Measurements from ENCODE around the gene KRTAP10-10.
"Not testable (repeated sequence)": the region's sequence is repeated elsewhere in the genome, so short reads cannot be mapped to it uniquely, and the experiment has no call there.

Gene KRTAP10-10

DNA sequence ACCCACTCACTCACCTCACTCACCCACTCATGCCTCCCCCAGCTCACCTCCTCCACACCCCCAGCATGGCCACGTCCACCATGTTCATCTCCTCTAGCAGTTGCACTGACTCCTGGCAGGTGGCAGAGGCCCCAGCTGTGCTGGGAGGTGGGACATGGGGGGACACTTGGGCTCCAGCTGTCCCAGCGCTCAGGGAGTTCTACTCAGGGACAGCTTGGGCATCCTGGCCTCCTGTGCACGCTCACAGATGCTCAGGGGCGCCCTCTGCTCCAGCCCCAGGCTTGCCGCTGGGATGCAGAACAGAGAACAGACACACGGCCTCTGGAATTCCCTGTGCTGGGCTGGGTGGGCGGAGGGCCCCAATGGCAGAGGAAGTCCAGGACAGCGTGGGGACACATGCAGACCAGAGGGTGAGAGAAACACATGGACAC is 20.1 kb upstream of the KRTAP10-10 start:
- TF ChIP-seq POLR2AphosphoS5 (IDR thresholded peaks at IDR 0.05; ENCODE audit: low read depth, low read length) = no peak
- TF ChIP-seq TAF1 (IDR thresholded peaks at IDR 0.05; ENCODE audit: borderline replicate concordance, low read depth, low read length) = no peak
- TF ChIP-seq POLR2A (IDR thresholded peaks at IDR 0.05; ENCODE audit: low read depth, low read length) = no peak
- no peak for FAIRE-seq

GRCh38 chr21:44618504-44618903 is 18.7 kb upstream of the KRTAP10-10 start:
- FAIRE-seq (no peak), DNase-seq (ENCODE audit: insufficient read length) (no peak)

More for the DNA sequence above, 20.1 kb upstream of the KRTAP10-10 start:
- DNase-seq (ENCODE audit: insufficient read length) = no peak

DNA sequence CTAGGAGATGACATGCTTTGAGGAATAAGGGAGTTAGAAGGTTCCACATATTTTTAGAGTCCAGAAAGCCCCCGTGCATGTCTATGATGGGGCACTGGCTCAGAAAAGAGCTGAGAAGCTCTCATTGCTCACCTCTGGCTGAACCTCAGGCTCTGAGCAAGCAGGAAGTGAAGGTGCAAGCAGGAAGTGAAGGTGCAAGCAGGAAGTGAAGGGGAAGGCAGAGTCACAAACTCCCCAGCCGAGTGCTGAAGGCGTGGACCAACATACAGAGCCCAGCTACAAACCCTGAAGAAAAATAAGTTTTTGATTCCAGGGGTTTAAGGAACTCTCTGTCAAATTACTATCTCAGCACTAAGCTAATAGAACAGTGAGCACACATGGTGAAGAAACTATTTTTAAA is 18.2 kb upstream of the KRTAP10-10 start:
- FAIRE-seq (no peak), DNase-seq (ENCODE audit: insufficient read length) (no peak)
- TF ChIP-seq TAF1 (IDR thresholded peaks at IDR 0.05; ENCODE audit: borderline replicate concordance, low read depth, low read length) = no peak
- TF ChIP-seq POLR2AphosphoS5 (IDR thresholded peaks at IDR 0.05; ENCODE audit: low read depth, low read length) = no peak
- no peak for TF ChIP-seq POLR2A (IDR thresholded peaks at IDR 0.05; ENCODE audit: low read depth, low read length)

More at GRCh38 chr21:44618504-44618903, 18.7 kb upstream of the KRTAP10-10 start:
- TF ChIP-seq POLR2A (IDR thresholded peaks at IDR 0.05; ENCODE audit: low read depth, low read length) = no peak
- no peak for TF ChIP-seq POLR2AphosphoS5 (IDR thresholded peaks at IDR 0.05; ENCODE audit: low read depth, low read length)
- TF ChIP-seq TAF1 (IDR thresholded peaks at IDR 0.05; ENCODE audit: borderline replicate concordance, low read depth, low read length) = no peak

DNA sequence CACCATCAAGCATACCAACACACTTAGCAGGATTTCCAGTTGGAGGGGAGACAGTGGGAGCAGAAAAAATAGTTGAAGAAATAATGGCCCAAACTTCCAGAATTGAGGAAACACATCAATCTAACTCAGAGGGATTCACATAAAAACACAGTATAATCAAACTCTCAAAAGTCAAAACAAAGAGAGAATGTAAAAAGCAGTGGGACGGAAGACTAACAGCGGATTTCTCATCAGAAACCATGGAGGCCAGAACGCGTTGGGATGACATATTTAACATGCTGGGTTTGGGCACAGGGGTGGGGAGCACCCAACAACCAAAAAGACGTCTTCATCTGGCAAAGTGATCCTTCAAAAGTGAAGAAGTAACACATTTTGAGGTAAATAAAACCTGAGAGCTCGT is 17.3 kb upstream of the KRTAP10-10 start:
- FAIRE-seq (no peak), DNase-seq (ENCODE audit: insufficient read length) (no peak)
- TF ChIP-seq TAF1 (IDR thresholded peaks at IDR 0.05; ENCODE audit: borderline replicate concordance, low read depth, low read length) (no peak), POLR2A (IDR thresholded peaks at IDR 0.05; ENCODE audit: low read depth, low read length) (no peak), POLR2AphosphoS5 (IDR thresholded peaks at IDR 0.05; ENCODE audit: low read depth, low read length) (no peak)

GRCh38 chr21:44623575-44623974 is 13.6 kb upstream of the KRTAP10-10 start:
- TF ChIP-seq POLR2A (IDR thresholded peaks at IDR 0.05; ENCODE audit: low read depth, low read length) (no peak), TAF1 (IDR thresholded peaks at IDR 0.05; ENCODE audit: borderline replicate concordance, low read depth, low read length) (no peak), POLR2AphosphoS5 (IDR thresholded peaks at IDR 0.05; ENCODE audit: low read depth, low read length) (no peak)
- DNase-seq (ENCODE audit: insufficient read length) (no peak), FAIRE-seq (no peak)

DNA sequence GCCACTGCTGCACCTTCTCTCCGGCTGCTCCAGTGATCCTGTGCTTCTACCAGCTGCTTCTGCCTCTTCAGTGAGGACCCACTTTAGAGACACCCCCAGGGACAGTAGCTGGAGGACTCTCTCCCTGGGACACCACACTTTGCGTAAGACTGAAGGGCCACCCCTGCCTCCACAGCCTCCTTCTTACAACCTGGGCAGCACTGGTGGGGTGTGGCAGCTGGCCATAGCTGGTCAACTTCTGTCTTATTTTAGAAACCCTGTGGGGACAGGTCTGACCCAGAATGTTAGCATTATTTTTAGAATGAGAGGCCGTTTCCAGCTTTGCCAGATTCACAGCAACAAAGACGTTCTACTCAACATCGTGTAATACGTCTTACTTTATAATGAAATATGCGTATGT is 11.4 kb upstream of the KRTAP10-10 start:
- no peak for FAIRE-seq
- TF ChIP-seq TAF1 (IDR thresholded peaks at IDR 0.05; ENCODE audit: borderline replicate concordance, low read depth, low read length) (no peak), POLR2A (IDR thresholded peaks at IDR 0.05; ENCODE audit: low read depth, low read length) (no peak), POLR2AphosphoS5 (IDR thresholded peaks at IDR 0.05; ENCODE audit: low read depth, low read length) (no peak)
- no peak for DNase-seq (ENCODE audit: insufficient read length)

DNA sequence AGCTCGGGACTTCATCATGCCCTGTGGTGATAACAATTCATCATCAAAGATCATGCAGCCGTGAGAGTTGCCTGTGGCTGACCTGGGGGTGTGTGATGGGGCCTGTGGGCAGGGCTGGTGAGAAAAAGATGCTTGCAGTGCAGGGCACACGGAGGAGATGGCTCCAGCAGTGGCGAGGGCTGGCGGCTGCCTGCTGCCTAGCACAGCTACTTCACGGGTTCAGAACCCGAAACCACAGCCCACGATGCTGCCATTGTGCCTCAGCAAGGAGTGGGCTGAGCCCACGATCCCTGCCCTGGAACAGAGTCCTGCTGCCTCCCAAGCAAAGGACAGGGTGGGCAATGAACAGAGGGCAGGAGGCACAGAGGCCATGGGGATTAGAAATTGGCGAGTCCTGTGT is 10.9 kb upstream of the KRTAP10-10 start:
- TF ChIP-seq TAF1 (IDR thresholded peaks at IDR 0.05; ENCODE audit: borderline replicate concordance, low read depth, low read length) = no peak
- TF ChIP-seq POLR2A (IDR thresholded peaks at IDR 0.05; ENCODE audit: low read depth, low read length) = no peak
- TF ChIP-seq POLR2AphosphoS5 (IDR thresholded peaks at IDR 0.05; ENCODE audit: low read depth, low read length) = no peak
- no peak for DNase-seq (ENCODE audit: insufficient read length)
- FAIRE-seq = no peak

DNA sequence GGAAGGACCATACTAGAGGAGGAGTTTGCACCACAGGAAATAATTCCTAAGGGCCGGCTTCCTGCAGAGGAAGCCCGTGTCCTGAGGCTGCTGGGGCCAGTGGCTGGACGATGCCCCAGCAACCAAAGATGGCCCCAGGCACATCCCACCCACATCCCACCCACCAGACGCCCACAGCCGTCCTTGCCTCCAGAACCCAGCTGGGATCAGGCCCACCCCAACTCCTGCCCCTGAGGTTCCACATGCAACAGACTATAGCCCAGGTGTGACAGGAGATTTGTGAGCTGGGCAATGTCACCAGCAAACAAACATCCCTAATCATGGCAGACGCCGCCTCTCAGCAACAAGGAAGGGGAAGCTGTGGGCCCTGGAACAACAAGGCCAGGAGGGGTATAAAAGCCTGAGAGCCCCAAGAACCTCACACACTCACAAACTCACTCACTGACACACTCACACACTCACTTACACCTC is 10.4 kb upstream of the KRTAP10-10 start, which contains the start of gene KRTAP10-9:
Gene KRTAP10-9, plus strand, starts transcription at position 421 of the 471 bp plus-strand sequence. CDS start 79 bp downstream, outside the sequence.
- DNase-seq (ENCODE audit: insufficient read length) = no peak
- TF ChIP-seq POLR2AphosphoS5 (IDR thresholded peaks at IDR 0.05; ENCODE audit: low read depth, low read length) (no peak), TAF1 (IDR thresholded peaks at IDR 0.05; ENCODE audit: borderline replicate concordance, low read depth, low read length) (no peak), POLR2A (IDR thresholded peaks at IDR 0.05; ENCODE audit: low read depth, low read length) (no peak)
- no peak for FAIRE-seq

- FAIRE-seq; DNase-seq (ENCODE audit: insufficient read length): not testable (repeated sequence)
These were observed 9.9 kb upstream of the KRTAP10-10 start for GRCh38 chr21:44627181-44627822.

- FAIRE-seq; DNase-seq (ENCODE audit: insufficient read length): not testable (repeated sequence)
These were observed 9.3 kb upstream of the KRTAP10-10 start for GRCh38 chr21:44627831-44628233.

DNA sequence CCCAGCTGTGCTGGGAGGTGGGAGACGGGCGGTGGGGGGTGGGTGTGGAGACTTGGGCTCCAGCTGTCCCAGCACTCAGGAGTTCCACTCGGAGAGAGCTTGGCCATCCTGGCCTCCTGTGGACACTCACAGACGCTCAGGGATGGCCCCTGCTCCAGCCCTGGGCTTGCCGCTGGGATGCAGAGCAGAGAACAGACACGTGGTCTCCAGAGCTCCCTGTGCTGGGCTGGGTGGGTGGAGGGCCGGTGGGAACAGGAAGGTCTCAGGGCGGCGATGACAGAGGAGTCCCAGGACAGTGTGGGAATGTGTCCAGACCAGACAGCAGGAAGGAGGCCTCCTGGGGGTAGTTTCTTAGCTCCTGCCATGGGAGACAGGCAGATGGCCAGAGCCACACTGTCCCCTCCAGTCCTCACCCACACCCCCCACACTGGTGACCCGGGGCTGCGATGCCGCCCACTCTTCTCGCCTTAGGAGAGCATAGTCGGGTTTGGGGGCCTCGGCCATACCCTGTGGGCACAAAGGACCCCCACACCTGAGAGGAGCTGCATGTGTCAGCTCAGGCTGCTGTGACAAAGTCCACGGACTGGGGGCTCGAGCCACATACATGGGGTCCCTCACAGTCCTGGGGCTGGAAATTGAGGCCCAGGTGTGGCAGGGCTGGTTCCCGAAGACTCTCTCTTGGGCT is 8.3 kb upstream of the KRTAP10-10 start:
- no peak for TF ChIP-seq TAF1 (IDR thresholded peaks at IDR 0.05; ENCODE audit: borderline replicate concordance, low read depth, low read length)
- no peak for TF ChIP-seq POLR2A (IDR thresholded peaks at IDR 0.05; ENCODE audit: low read depth, low read length)
- TF ChIP-seq POLR2AphosphoS5 (IDR thresholded peaks at IDR 0.05; ENCODE audit: low read depth, low read length) = no peak
- FAIRE-seq = no peak
- DNase-seq (ENCODE audit: insufficient read length) = no peak

DNA sequence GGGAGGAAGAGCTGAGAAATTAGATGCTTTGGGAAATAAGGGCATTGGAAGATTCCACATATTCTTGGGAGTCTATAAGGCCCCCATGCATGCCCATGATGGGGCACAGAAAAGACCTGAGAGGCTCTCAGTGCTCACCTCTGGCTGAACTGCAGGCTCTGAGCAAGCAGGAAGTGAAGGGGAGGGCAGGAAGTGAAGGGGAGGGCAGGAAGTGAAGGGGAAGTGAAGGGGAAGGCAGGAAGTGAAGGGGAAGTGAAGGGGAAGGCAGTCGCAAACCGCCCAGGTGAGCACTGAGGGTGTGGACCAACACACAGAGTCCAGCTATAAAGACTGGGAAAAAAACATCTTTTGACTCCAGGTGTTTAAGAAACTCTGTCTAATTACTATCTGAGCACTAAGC is 6.7 kb upstream of the KRTAP10-10 start:
- FAIRE-seq (no peak), DNase-seq (ENCODE audit: insufficient read length) (no peak)
- TF ChIP-seq POLR2AphosphoS5 (IDR thresholded peaks at IDR 0.05; ENCODE audit: low read depth, low read length) (no peak), TAF1 (IDR thresholded peaks at IDR 0.05; ENCODE audit: borderline replicate concordance, low read depth, low read length) (no peak), POLR2A (IDR thresholded peaks at IDR 0.05; ENCODE audit: low read depth, low read length) (no peak)

Measured in GM12892 (cell line).